SK-N-SH (cell line): Measurements from ENCODE around the gene LIME1.

Experiments used
- CTCF ChIP-seq: fragments of 200-600 bp; sonication (generic); IDR thresholded peaks from 2 replicates; pipeline ENCODE4 v1.6.1; 2017; ENCODE audit warnings: antibody characterized with exemption, mild to moderate bottlenecking, moderate library complexity
- EZH2phosphoT487 ChIP-seq: fragments of 200-600 bp; sonication (generic); IDR thresholded peaks from 2 replicates; pipeline ENCODE4 v1.6.1; 2017; ENCODE audit warnings: low read depth, mixed run types, mild to moderate bottlenecking, antibody characterized with exemption, moderate library complexity, borderline replicate concordance
- POLR2AphosphoS5 ChIP-seq: IDR thresholded peaks from 2 replicates; pipeline ENCODE4 v1.6.1; 2012; ENCODE audit warnings: low read depth, low read length
- RXRA ChIP-seq: IDR thresholded peaks from 2 replicates; pipeline ENCODE4 v1.4.0; 2012; ENCODE audit warnings: low read depth, mild to moderate bottlenecking, borderline replicate concordance
- ZBTB33 ChIP-seq: IDR thresholded peaks from 2 replicates; pipeline ENCODE4 v1.4.0; 2012; ENCODE audit warnings: low read depth, borderline replicate concordance

- TF ChIP-seq CTCF: no peak
- TF ChIP-seq ZBTB33: no peak
- TF ChIP-seq EZH2phosphoT487: no peak
- no peak for TF ChIP-seq RXRA
- TF ChIP-seq POLR2AphosphoS5: no peak
Measured at GRCh38 chr20:63777614-63778013, 41.1 kb downstream of the LIME1 start.
